ENCODE measurements around the gene AKAP11.

AKAP11 gene

DNA sequence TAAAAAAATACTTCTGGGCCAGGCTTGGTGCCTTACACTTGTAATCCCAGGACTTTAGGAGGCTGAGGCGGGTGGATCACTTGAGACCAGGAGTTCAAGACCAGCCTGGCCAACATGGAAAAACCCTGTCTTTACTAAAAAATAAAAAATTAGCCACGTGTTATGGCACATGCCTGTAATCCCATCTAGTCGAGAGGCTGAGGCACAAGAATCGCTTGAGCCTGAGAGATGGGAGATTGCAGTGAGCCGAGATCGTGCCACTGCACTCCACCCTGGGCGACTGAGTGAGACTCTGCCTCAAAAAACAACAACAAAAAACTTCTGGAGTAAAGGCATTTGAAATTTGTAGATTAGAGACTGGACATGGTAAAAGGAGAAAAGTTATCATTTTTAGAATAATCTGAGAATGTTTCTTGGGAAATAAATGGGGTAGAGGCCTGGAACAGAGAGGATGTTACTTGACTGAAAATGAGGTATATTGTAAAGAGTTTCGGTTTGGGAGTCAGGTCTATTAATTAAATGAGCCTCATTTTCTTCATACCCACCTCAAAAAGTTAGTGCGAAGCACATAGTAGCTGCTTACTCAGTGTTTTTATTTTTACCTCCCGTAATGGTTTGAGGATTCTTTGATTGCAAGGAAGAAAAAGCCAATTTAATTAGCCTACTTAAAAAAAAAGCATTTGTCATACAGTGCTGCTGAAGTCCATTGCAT is 2.6 kb downstream of the AKAP11 start:
- no peak for DNase-seq (ENCODE audit: low read depth, low spot score)
- H3K27ac ChIP-seq: no peak overlapping the region

DNA sequence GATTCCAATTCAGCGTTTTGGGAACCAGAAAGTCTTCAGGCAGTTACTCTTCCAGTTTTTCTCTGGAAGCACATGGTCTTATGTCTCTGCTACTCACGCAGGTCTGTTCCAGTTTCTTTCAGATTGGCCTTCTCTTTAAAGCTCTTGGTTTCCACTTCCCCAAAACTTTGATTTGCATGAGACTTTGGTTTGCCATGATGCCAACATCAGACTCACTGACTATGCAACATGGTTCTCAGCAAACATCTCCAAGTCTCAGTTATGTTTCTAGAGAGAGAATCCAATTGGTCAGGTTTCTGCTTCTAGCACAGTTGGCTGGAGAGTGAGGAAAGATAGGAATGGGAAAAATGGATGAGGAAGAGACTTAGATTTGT is 3.1 kb downstream of the AKAP11 start:
- no peak overlapping the region for H3K27ac ChIP-seq
- no peak for DNase-seq (ENCODE audit: low read depth, low spot score)

GRCh38 chr13:42275506-42275905 is 3.6 kb downstream of the AKAP11 start:
- no peak overlapping the region for H3K27ac ChIP-seq

GRCh38 chr13:42276683-42277082 is 4.7 kb downstream of the AKAP11 start:
- no peak for DNase-seq (ENCODE audit: low read depth, low spot score)
- no peak overlapping the region for H3K27ac ChIP-seq

More at GRCh38 chr13:42275506-42275905, 3.6 kb downstream of the AKAP11 start:
- DNase-seq (ENCODE audit: low read depth, low spot score): no peak

DNA sequence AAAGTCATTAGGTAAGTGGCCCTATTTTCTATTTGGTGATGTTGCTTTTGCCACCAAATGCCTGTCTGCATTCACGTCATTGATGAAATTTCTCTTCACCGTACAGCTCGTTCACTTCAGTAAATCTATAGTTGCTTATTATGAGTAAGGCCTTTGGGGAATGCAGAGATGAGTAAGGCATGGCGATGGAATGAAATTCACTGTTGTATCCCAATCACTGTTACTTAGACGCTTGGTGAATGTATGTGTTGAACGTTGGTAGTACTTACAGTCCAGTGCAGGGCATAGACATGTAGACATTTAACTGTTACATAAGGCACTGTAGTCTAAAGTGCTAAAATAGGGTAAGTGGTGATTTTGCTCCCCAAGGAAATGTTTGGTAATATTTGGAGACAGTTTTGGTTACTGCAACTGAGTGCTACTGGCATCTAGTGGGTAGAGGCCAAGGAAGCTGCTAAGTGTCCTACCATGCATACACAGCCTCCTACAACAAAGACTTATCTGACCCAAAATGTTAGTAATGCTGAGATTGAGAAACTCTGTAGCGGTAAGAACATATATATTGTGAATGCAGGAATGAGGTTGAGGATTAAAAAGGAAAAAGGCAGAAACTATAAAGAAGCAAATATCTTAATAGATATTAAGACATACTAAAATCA is 5.8 kb downstream of the AKAP11 start:
- DNase-seq (ENCODE audit: low read depth, low spot score): no peak
- no peak overlapping the region for H3K27ac ChIP-seq

DNA sequence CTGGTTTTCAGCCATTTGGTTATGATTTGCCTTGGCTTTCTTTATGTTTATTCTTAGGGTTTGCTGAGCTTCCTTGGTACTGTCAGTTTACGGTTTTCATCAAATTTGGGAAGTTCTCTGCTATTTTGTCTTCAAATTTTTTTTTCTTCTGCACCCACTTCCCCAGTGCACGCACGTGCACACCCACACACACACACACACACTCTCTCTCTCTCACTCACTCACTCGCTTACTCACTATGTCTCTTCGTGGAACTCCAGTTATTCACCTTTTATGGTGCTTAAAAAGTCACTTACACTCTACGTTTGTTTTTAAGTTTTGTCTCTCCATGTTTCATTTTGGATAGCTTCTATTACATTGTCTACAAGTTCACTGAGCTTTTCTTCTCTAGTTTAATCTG is 7.1 kb downstream of the AKAP11 start:
- DNase-seq (ENCODE audit: low read depth, low spot score): no peak
- H3K27ac ChIP-seq: no peak overlapping the region

GRCh38 chr13:42279986-42280385 is 8.0 kb downstream of the AKAP11 start:
- no peak for DNase-seq (ENCODE audit: low read depth, low spot score)
- H3K27ac ChIP-seq: no peak overlapping the region

DNA sequence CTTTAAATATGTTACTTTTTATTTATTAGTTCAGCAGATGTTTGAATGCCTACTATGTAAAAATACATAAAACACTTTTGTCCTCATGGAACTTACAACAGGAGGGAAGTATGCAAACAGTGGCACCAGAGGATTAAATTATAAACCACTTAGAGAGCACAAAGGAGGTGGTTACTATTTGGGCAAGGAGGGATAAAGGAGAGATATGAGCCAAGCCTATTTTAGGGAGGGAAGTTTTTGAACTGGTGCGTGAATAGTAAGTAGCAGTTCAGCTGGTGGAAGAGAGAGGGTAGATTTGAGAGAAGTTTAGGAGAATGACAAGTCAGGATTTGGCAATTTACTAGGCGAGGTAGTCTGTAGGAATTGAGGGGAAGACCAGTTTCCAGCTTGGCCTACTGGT is 8.6 kb downstream of the AKAP11 start:
- H3K27ac ChIP-seq: no peak overlapping the region
- DNase-seq (ENCODE audit: low read depth, low spot score): no peak

DNA sequence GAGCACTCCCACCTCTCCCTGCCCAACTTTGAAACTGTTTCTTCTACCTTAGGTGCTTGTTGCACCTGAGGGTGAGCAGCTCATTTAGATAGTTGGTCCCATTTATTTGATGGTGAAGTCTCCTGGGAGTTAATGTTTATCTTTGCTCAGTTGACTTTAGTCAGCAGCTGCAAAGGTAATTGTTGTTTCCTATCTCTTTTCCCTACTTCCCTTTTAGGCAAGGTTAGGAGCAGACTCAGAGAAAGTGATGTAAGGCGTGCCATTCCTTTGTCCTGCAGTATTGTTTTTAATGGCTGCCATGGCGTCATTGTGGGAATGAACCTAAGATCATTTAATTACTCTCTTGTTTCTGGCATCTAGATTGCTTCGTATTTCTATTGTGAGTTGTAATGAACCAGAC is 11.6 kb downstream of the AKAP11 start:
- no peak for DNase-seq (ENCODE audit: low read depth, low spot score)
- H3K27ac ChIP-seq: no peak overlapping the region

- no peak for DNase-seq (ENCODE audit: low read depth, low spot score)
- no peak overlapping the region for H3K27ac ChIP-seq
Measured at GRCh38 chr13:42284068-42284467, 12.1 kb downstream of the AKAP11 start.

GRCh38 chr13:42298392-42298791 is 26.4 kb downstream of the AKAP11 start:
- DNase-seq (ENCODE audit: low read depth, low spot score): no peak
- H3K27ac ChIP-seq: no peak overlapping the region

GRCh38 chr13:42305503-42305902 is 33.6 kb downstream of the AKAP11 start:
- H3K27ac ChIP-seq: no peak overlapping the region
- DNase-seq (ENCODE audit: low read depth, low spot score): peak; percentile 12

DNA sequence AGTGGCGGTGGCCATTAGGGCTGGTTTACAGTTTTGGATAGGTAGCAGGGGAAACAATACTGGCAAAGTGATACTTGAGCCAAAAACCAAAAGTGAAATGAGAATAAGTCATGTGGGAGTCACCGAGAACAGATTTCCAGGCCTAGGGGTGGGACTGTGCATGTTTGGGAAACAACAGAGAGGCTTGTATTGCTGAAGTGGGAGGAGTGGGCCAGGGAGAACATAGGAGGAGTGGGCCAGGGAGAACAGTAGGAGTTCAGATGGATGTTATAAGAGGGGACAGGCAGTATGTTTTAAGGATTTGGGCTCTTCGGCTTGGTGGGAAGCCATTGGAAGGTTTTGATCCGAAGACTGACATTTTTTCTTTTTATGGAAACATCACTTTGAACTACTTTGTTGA is 35.5 kb downstream of the AKAP11 start:
- no peak for DNase-seq (ENCODE audit: low read depth, low spot score)

GRCh38 chr13:42312817-42313431 is 41.0 kb downstream of the AKAP11 start:
- DNase-seq (ENCODE audit: low read depth, low spot score): no peak
- no peak overlapping the region for H3K27ac ChIP-seq

More for the DNA sequence above, 35.5 kb downstream of the AKAP11 start:
- no peak overlapping the region for H3K27ac ChIP-seq

GRCh38 chr13:42318570-42318969 is 46.6 kb downstream of the AKAP11 start:
- H3K27ac ChIP-seq: no peak overlapping the region
- DNase-seq (ENCODE audit: low read depth, low spot score): no peak

- no peak for DNase-seq (ENCODE audit: low read depth, low spot score)
- no peak overlapping the region for H3K27ac ChIP-seq
Measured at GRCh38 chr13:42320375-42320787, 48.4 kb downstream of the AKAP11 start.

DNA sequence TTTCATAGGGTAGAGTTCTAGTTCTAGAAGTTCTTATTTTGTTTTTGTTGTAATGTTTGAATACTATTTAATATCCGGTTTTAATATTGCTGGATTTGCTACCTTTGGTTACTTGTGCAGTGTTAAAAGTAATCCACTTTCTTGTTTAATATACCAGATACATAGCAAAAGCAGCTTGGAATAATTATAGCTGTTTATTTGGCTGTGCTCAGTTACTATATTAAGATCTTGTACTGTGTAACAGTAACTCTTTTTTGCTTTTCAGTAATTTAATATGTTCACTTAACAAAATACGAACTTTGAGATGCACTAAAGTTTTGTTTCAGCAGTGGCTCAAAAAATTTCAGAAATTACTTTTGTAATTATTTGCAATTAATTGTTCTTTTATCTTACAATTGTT is 50.9 kb downstream of the AKAP11 start:
- H3K27ac ChIP-seq: no peak overlapping the region
- DNase-seq (ENCODE audit: low read depth, low spot score): no peak

DNA sequence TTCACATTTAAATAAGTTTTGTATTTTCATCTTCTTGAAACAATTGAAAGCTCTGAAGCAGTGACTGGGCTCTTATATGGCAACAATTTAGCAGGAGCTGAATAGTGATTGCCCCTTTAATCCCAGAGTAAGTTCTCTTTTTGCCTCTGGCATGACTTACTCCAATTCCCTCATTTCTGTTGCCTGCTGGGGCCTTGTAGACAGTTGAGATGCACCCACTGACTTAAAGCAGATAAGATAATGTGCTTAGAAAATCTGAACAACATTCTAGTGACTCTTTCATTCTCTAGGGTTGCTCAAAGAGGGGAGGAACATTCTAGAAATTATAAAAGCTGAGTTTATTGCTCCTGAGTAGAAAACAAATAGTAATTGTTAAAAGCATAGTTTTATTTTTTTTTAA is 52.8 kb downstream of the AKAP11 start:
- DNase-seq (ENCODE audit: low read depth, low spot score): no peak
- no peak overlapping the region for H3K27ac ChIP-seq

- no peak for DNase-seq (ENCODE audit: low read depth, low spot score)
Measured at GRCh38 chr13:42327725-42328124, 55.8 kb downstream of the AKAP11 start.

DNA sequence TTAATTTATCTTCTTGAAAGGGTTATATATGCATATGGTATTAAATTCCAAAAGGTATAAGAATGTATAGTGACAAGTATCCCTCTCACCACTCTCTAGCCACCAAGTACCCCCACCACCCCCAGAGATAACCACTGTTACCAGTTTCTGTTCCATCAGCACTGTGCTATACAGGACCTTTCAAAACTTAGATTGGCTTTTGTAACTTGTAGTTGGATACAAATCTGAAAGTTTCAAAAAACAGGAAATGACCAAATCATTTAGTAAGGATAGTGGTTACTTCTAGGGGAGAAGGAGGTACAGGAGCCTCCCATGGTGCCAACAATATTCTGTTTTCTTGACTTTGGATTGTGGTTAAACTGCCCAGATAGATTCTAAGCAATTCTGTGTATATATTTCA is 56.7 kb downstream of the AKAP11 start:
- no peak for DNase-seq (ENCODE audit: low read depth, low spot score)
- H3K27ac ChIP-seq: no peak overlapping the region

More at GRCh38 chr13:42327725-42328124, 55.8 kb downstream of the AKAP11 start:
- H3K27ac ChIP-seq: no peak overlapping the region

DNA sequence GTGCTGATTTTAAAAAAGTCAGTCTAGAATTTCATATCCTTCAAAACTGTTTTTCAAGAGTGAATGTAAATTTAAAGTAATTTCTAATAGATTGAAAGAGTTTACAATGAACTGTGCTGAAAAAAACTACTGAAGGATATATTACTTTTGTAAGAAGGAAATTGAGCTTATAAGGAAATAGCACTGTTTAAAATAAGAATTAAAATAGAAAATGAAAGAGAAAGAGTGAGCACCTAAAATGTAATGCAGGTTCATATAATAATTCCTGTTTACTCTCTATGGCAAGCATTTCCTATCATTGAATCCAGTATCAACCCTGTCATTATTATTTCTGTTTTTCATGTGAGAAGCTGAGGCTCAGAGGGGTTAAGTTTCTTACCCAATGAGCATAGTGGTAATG is 57.3 kb downstream of the AKAP11 start:
- DNase-seq (ENCODE audit: low read depth, low spot score): no peak
- no peak overlapping the region for H3K27ac ChIP-seq

DNA sequence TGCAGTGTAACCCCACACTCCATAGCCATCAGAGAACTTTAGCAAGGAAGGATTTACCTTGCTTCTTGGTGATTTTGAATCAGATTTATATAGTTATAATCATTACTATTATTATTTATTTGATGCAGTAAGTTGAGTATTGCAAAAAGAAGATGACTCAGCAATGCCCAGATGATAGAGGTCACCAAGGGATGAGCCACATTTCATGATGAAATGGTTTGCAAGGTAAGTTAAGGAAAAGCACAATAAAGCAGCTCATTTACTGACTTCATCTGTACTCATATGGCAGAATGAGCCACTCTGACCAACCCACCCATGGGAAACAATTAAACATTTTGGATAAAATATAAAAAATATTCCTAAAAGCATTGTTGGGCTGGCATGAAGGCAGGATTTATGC is 59.1 kb downstream of the AKAP11 start:
- DNase-seq (ENCODE audit: low read depth, low spot score): no peak
- H3K27ac ChIP-seq: peak overlapping the region; percentile 75

Measured in epithelial cell of prostate (primary cell).